ENCODE data around the gene BPIFB3.

The BPIFB3 gene

GRCh38 chr20:33014336-33015113 is 39.2 kb upstream of the BPIFB3 start:
- Histone ChIP-seq H3K4me3 (no peak overlapping the region), H3K9me3 (ENCODE audit: low read depth, low read length) (no peaks in the 10 kb centered on the region), H3K27ac (no peak overlapping the region), H3K9ac (ENCODE audit: insufficient read length) (no peak overlapping the region), H3K36me3 (ENCODE audit: insufficient read depth, low read length) (no peaks in the 10 kb centered on the region)
- no peak for DNase-seq (ENCODE audit: low read depth, low spot score)
- TF ChIP-seq POLR2AphosphoS5 (IDR thresholded peaks at IDR 0.05; ENCODE audit: borderline replicate concordance, low read depth, low read length) = no peak

DNA sequence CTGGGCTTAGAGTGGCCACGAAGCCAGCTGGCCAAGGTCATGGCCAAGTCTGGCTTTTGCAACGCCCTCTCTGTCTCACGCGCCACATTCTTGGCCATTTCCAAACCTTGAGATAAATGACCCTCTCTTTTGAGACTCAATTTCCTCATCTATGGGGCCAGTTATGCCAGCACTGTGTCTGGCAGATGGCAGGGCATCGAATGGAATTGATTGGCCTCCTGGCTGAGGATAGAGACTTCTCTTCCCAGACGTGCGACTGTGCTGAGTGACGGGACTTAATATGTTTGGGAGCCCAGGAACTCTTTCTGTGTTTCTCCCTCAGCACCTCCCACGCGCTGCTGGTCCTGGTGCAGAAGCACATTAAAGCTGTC is 38.6 kb upstream of the BPIFB3 start:
- no peaks in the 10 kb centered on the region for H3K9me3 ChIP-seq (ENCODE audit: low read depth, low read length)
- no peak overlapping the region for H3K27ac ChIP-seq
- DNase-seq (ENCODE audit: low read depth, low spot score) = no peak
- no peak overlapping the region for H3K9ac ChIP-seq (ENCODE audit: insufficient read length)
- H3K36me3 ChIP-seq (ENCODE audit: insufficient read depth, low read length) = no peaks in the 10 kb centered on the region
- no peak for TF ChIP-seq POLR2AphosphoS5 (IDR thresholded peaks at IDR 0.05; ENCODE audit: borderline replicate concordance, low read depth, low read length)
- no peak for TF ChIP-seq EZH2 (IDR thresholded peaks at IDR 0.05)
- no peak for TF ChIP-seq FOXP2 (optimal IDR thresholded peaks at IDR 0.05; ENCODE audit: control extremely low read depth, extremely low read length, insufficient read depth)
- H3K4me3 ChIP-seq = no peak overlapping the region

DNA sequence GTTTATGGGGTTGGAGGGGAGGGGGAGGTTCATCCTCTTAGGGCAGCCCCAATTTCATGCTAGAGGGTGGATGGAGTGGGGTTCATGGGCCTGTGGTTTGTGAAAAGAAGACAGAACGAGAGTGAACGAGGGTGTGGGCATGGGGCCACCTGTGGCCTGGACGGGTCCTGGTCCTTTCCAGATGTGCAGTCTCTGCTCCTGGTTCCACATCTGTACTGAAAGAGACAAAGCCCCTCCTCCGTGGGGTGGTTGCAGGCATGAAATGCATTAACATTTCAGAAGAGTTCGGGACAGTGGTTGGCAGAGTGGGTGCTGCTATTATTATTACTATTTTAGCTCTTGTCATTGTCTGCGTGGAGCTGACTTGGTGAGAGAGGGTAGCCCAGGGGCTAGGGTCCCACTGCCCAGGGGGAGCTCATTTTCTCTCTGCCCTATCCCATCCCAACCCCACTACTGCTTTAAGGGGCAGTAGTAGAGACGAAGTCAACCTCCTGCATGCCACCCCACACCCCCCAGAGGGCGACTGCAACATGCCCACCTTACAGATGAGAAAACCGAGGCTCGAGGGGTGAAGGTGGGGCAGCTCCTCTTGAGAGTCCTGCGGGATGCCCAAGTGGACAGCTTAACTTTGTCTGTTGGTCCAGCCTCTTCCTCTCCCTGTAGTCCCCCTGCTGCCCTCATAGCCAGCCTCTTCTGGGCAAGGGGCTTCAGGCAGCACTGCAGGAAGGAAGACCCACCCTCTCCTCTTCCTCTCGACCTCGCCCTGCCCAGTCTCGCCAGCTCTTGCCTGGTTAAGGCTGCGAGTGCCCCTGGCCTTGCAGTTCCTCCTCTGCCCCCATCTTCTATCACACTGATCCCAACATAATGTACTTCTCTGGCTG is 37.8 kb upstream of the BPIFB3 start:
- no peaks in the 10 kb centered on the region for H3K9me3 ChIP-seq (ENCODE audit: low read depth, low read length)
- DNase-seq (ENCODE audit: low read depth, low spot score) = no peak
- H3K4me3 ChIP-seq = no peak overlapping the region
- H3K36me3 ChIP-seq (ENCODE audit: insufficient read depth, low read length) = no peaks in the 10 kb centered on the region
- TF ChIP-seq POLR2AphosphoS5 (IDR thresholded peaks at IDR 0.05; ENCODE audit: borderline replicate concordance, low read depth, low read length) (no peak), EZH2 (IDR thresholded peaks at IDR 0.05) (no peak), FOXP2 (optimal IDR thresholded peaks at IDR 0.05; ENCODE audit: control extremely low read depth, extremely low read length, insufficient read depth) (no peak)
- no peak overlapping the region for H3K27ac ChIP-seq
- H3K9ac ChIP-seq (ENCODE audit: insufficient read length) = no peak overlapping the region

DNA sequence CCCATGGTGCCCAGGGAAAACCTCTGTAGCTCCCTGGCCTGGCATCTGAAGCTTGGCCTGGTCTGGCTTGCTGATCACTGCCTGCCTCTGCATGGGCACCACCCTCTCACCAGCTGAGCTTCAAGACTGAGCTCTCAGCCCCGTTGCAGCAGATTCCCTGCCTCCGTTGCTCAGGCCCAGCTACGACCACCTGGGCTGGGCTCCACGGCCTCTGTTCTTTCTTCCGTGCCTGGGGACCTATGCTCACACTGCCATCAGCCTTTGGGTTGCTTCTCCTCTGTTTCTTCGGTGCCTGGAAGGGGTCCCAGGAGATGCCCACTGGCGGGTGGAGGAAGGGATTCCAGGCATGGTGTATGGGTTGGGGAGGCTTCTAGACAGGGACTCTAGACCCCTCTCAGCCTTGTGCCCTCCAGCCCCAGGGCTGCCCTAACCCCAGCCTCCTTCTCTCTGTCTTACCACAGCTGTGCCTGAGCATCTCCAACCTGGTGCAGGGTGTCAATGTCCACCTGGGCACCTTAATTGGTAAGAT is 37.1 kb upstream of the BPIFB3 start:
- TF ChIP-seq EZH2 (IDR thresholded peaks at IDR 0.05) = no peak
- no peak for TF ChIP-seq POLR2AphosphoS5 (IDR thresholded peaks at IDR 0.05; ENCODE audit: borderline replicate concordance, low read depth, low read length)
- TF ChIP-seq FOXP2 (optimal IDR thresholded peaks at IDR 0.05; ENCODE audit: control extremely low read depth, extremely low read length, insufficient read depth) = no peak
- Histone ChIP-seq H3K9me3 (ENCODE audit: low read depth, low read length) (no peaks in the 10 kb centered on the region), H3K36me3 (ENCODE audit: insufficient read depth, low read length) (no peaks in the 10 kb centered on the region), H3K27ac (no peak overlapping the region), H3K4me3 (no peak overlapping the region), H3K9ac (ENCODE audit: insufficient read length) (no peak overlapping the region)
- no peak for DNase-seq (ENCODE audit: low read depth, low spot score)

DNA sequence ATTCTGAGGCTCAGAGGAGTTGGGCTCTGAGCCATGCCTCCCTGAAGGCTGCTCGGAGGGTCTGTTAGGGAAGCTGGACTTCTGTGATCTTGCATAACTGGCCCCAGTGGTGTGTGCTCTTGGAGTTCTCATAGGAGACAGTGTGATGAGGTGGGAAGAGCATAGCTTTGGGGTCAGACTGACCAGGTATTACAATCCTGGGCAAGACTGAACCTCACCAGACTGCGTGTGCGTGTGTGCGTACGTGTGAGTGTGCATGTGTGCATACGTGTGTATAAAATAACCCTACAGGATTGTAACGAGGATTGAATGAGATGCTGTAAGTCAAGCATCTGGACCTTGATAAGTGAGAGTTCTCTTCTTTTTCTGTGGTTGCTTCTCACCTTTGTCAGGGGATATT is 36.2 kb upstream of the BPIFB3 start:
- Histone ChIP-seq H3K36me3 (ENCODE audit: insufficient read depth, low read length) (no peaks in the 10 kb centered on the region), H3K27ac (no peak overlapping the region), H3K9me3 (ENCODE audit: low read depth, low read length) (no peaks in the 10 kb centered on the region), H3K9ac (ENCODE audit: insufficient read length) (no peak overlapping the region), H3K4me3 (no peak overlapping the region)
- no peak for DNase-seq (ENCODE audit: low read depth, low spot score)
- TF ChIP-seq EZH2 (IDR thresholded peaks at IDR 0.05) = no peak
- TF ChIP-seq POLR2AphosphoS5 (IDR thresholded peaks at IDR 0.05; ENCODE audit: borderline replicate concordance, low read depth, low read length) = no peak
- TF ChIP-seq FOXP2 (optimal IDR thresholded peaks at IDR 0.05; ENCODE audit: control extremely low read depth, extremely low read length, insufficient read depth) = no peak

DNA sequence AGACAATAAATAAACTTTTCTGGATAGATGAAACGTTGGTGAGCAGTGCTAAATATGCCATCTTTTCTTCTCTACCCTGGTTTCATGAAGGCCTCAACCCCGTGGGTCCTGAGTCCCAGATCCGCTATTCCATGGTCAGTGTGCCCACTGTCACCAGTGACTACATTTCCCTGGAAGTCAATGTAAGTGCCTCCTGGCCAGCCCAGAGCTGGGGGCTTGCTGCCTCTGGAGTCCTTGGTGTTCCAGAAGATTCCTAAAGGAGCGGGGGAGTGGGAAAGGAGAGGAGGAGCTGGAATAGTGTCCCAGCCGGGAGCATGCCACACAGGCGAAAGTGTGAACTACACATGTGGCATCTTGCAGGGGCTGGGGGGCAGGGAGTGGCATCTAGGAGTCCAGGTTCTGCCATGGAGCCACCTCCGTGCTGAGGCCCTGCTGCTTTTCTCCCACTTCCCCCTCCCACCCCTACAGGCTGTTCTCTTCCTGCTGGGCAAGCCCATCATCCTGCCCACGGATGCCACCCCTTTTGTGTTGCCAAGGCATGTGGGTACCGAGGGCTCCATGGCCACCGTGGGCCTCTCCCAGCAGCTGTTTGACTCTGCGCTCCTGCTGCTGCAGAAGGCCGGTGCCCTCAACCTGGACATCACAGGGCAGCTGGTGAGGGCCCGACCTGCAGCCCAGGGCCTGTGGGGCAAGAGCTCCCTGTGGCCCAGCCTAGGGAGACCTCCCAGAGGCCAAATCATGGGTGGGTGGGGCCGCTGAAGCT is 35.4 kb upstream of the BPIFB3 start:
- TF ChIP-seq POLR2AphosphoS5 (IDR thresholded peaks at IDR 0.05; ENCODE audit: borderline replicate concordance, low read depth, low read length) = no peak
- TF ChIP-seq FOXP2 (optimal IDR thresholded peaks at IDR 0.05; ENCODE audit: control extremely low read depth, extremely low read length, insufficient read depth) = no peak
- no peak for TF ChIP-seq EZH2 (IDR thresholded peaks at IDR 0.05)
- H3K36me3 ChIP-seq (ENCODE audit: insufficient read depth, low read length) = no peaks in the 10 kb centered on the region

DNA sequence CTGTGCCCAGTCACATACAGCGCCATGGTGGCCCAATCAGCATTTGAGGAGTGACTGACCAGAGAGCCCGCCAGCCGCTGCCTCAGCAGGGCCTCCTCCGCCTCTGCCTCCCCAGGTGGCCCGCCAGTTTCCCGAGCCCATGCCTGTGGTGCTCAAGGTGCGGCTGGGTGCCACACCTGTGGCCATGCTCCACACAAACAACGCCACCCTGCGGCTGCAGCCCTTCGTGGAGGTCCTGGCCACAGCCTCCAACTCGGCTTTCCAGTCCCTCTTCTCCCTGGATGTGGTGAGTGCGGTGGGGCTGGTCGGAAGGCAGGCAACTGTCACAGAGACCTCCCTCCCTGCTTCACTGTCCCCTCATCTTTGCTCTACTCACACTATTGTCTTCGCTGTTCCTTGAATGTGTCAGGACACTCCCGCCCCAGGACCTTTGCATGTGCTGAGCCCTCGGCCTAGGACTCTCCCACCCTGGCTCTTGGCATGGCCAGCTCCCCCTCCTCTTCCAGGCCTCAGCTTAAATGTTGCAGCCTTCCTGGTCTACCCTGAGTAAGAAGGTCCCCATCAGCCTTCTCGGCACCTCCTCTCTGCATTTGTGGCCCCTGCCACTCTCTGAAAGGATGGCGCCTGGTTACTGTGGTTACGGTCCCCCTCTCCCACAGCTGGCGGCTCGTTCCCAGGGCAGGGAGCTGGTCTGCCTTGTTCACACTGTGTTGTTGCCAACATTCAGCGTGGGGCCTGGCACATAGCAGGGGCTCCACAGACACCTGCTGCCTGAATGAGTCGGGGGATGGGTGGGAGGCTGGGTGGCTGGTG is 34.0 kb upstream of the BPIFB3 start:
- TF ChIP-seq FOXP2 (optimal IDR thresholded peaks at IDR 0.05; ENCODE audit: control extremely low read depth, extremely low read length, insufficient read depth) (no peak), EZH2 (IDR thresholded peaks at IDR 0.05) (no peak), POLR2AphosphoS5 (IDR thresholded peaks at IDR 0.05; ENCODE audit: borderline replicate concordance, low read depth, low read length) (no peak)

More for the DNA sequence above, 35.4 kb upstream of the BPIFB3 start:
- H3K4me3 ChIP-seq = no peak overlapping the region
- DNase-seq (ENCODE audit: low read depth, low spot score) = no peak
- no peaks in the 10 kb centered on the region for H3K9me3 ChIP-seq (ENCODE audit: low read depth, low read length)
- no peak overlapping the region for H3K9ac ChIP-seq (ENCODE audit: insufficient read length)
- H3K27ac ChIP-seq = no peak overlapping the region

More for the DNA sequence above, 34.0 kb upstream of the BPIFB3 start:
- H3K9ac ChIP-seq (ENCODE audit: insufficient read length) = no peak overlapping the region
- no peak overlapping the region for H3K27ac ChIP-seq
- no peak overlapping the region for H3K4me3 ChIP-seq
- no peaks in the 10 kb centered on the region for H3K9me3 ChIP-seq (ENCODE audit: low read depth, low read length)
- DNase-seq (ENCODE audit: low read depth, low spot score) = no peak
- no peaks in the 10 kb centered on the region for H3K36me3 ChIP-seq (ENCODE audit: insufficient read depth, low read length)

Measured in SK-N-MC (cell line).